T-helper 1 cell treated with Interleukin-12 subunit alpha and Interleukin-12 subunit beta and Interleukin-4 antibody, amounts not matched to agents 30 ng/mL and 1 ng/mL, for 36 hours (primary cell): ENCODE measurements around the gene CTXN1. TPM values are rescaled to one million over a fixed set of nuclear protein-coding genes. Genes with fewer than 3 reads are reported as not detected.
"Not testable (repeated sequence)": the region's sequence is repeated elsewhere in the genome, so short reads cannot be mapped to it uniquely, and the experiment has no call there.

Experiments used
- intact Hi-C: fragments of 100-400 bp; cut with micrococcal nuclease; formaldehyde crosslinking; loops from one replicate; pipeline ENCODE4 v1.15.1; 2024
- total RNA-seq: library from RNA; stranded (reverse); gene quantifications from 2 replicates; pipeline ENCODE4 v1.2.3, GENCODE V29; 2022

The CTXN1 gene
- total RNA-seq, 1 donor from 2014 or later: not detected

DNA sequence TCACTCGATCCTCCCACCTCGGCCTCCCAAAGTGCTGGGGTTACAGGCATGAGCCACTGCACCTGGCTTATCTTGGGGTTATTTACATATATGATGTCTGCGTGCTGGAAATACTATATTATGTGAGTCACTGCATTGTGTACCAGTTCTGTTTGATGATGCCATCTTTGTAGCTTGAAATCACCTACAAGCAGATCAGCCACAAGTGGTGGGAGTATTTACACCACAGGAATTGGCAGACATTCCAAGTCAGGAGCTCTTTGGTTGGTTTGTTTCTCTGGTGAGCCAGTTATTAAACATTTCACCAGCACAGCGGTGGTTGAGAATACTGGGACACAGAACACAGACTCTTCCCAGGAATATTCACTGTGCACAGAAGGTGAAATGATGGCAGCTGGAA, 22.0 kb upstream of the CTXN1 start:
- intact Hi-C loops: no loop called here

- intact Hi-C loops: loop anchor here (1.0 to 5.0 kb wide), 5 partner anchors 58 to 323 kb away; partner anchors contain the start of gene TRAPPC5
Observed at GRCh38 chr19:7944177-7944761, 18.3 kb upstream of the CTXN1 start.

DNA sequence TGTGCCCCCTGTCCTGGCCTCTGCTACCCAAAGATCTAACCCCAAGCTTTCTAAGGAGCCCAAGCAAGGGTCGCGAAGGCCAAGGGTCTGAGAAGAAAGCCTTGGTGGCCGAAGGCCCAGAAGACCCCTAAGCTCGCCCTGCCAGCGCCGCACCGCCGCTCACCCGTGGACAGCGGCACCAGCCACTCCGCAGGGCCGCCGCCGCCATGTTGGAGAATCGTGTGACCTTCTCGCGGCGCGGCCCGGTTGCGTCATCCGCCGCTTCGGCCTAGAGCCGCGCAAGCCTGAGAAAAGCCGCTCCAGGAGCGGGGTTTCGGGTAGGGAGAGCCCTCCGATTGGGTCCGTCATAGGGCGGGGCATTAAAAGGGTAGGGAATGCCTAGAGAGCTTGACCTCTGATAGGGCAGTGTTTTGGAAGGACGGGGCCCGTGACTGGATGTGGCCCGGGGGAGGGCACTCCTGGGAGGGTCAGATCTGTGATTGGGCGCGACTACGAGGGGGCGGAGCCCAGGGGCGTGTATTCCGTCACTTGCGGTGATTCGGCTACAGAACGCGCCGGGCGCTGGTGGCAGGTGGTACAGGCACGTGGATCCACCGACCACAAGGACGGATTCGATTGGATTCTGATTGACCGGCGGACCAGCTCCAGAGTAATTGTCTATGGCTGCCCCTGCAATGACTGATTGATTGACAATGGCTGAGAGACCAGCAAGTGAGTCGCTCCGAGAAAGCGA, 17.7 kb upstream of the CTXN1 start, which contains the start of gene TIMM44:
Gene TIMM44 (minus strand): TSS at position 223 of the 733 bp plus-strand sequence. CDS start 15 bp downstream, at position 208.
- intact Hi-C loops: loop anchor here (1.0 to 5.0 kb wide), 14 partner anchors 14 to 447 kb away; partner anchors contain the start of genes MAP2K7, PET100, RAB11B and SNAPC2

DNA sequence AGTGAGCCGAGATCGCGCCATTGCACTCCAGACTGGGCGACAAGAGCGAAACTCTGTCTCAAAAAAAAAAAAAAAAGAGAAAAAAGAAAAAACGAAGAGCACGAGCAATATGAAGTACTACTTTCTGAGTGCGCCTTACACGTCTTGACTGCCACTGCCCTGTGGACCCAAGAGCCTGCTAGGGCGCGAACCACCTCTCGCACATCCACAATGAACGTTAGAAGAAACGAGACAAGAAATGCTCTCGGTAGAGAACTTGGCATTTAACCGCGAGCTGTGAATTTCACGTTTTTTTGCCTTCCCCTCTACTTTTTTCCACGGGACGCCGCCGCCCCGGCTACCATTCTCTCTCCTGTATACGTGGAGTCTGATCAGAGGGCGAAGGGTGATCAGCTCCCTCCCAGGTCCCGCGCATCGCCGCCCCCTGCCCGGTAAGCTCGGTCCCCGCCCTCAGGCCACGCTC, 17.1 kb upstream of the CTXN1 start:
- intact Hi-C loops: loop anchor here (1.0 to 5.0 kb wide), 11 partner anchors 14 to 447 kb away; partner anchors contain the start of genes MAP2K7, PET100, RAB11B and SNAPC2

GRCh38 chr19:7941895-7942596, 16.1 kb upstream of the CTXN1 start:
- intact Hi-C loops: loop anchor here (5.0 kb wide), 2 partner anchors 260 to 325 kb away; partner anchors contain the start of gene TRAPPC5

DNA sequence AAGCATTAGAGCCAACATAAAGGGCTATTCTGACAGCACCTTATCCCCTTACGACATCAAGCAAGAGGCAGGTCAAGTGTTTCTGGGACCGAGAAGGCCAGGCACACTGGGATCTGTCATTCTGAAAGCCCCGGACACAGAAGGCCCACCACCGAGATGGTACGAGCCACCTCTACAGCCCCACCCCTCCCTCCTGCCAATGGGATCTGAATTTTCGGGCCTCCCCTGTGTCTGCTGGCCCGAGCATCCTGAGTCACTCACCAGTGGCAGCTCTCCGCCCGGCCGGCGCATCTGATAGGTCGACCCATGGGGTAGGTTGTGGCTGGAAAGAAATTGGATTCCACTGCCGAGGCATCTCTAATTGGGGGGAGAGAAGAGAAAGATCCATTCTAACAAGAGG, 14.9 kb upstream of the CTXN1 start:
- intact Hi-C loops: loop anchor here (5.0 kb wide), 2 partner anchors 259 to 326 kb away; partner anchors contain the start of gene TRAPPC5

GRCh38 chr19:7934766-7935165, 8.8 kb upstream of the CTXN1 start:
- intact Hi-C loops: no loop called here

DNA sequence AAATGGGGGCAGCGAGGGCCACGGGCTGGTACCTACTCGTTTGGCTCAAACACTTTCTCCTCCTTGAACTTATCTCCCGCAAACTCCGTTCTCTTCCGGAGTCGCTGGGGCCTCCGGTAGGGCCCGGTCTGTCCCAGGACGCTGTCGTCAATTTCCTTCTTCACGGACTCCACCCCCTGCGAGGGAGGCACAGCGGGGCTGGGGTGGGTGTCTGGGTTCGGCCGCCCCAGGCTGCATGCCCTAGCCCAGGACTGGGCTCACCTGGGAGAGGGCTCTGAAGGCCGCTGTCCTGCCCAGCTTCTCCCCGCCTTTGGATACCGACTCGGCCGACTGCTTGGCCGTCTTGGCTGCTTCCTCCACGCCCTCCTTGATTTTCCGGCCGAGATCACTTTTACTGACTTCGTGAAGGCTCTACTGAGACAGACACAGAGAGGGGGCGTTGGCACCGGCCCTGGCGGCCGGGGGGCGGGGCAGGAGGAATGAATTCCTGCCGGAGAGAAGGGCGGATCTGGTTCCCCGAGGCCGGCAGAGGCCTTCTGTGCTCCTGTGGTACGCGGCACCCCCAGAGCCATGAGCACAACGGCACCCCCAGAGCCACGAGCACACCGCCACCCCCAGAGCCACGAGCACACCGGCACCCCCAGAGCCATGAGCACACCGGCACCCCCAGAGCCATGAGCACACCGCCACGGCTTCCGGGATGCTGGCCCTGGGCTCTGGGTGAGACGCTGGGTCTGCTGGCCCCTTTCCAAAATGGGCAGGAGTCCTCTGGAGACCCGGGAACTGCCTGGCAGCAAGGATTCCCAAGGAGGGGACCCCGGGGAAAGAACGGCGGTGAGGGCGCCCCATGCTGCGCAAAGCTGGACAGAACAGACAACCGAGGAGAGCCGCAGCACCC, 8.1 kb upstream of the CTXN1 start:
- intact Hi-C loops: no loop called here

DNA sequence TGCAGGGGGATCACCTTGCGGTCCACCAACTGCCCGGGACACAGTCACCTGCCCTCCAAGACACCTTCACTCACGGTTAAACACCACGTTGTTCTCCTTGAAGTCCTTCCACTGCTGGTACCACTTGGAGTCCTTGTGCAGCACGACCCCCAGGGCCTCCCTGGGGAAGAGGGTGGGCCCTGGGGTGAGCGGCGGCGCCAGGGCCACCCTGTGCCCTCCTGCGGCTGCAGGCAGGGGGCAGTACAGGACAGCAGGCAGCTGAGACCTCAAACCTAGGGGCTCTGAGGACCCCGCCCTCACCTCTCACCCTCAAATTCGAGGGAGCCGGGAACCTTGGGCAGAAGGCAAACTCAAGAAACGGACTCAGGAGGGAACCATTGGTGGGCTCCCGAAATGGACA, 7.5 kb upstream of the CTXN1 start:
- intact Hi-C loops: no loop called here

DNA sequence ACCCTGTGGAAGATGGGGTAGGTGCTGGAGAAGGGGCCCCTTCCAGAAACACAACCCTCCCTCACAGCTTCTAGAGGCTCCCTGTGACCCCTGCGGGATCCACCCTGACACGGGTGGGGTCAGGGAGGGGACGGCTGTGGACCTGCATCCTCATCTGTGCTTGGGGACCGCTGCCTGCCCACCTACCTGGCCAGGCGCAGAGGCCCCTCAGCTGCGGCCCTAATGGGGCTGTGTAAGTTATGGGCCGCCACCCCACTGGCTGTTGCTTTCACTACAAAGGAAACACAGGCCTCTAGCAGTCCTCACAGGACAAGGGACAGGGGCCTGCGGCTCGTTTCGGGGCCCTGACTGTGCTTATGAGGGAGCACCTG, 7.0 kb upstream of the CTXN1 start:
- intact Hi-C loops: no loop called here

DNA sequence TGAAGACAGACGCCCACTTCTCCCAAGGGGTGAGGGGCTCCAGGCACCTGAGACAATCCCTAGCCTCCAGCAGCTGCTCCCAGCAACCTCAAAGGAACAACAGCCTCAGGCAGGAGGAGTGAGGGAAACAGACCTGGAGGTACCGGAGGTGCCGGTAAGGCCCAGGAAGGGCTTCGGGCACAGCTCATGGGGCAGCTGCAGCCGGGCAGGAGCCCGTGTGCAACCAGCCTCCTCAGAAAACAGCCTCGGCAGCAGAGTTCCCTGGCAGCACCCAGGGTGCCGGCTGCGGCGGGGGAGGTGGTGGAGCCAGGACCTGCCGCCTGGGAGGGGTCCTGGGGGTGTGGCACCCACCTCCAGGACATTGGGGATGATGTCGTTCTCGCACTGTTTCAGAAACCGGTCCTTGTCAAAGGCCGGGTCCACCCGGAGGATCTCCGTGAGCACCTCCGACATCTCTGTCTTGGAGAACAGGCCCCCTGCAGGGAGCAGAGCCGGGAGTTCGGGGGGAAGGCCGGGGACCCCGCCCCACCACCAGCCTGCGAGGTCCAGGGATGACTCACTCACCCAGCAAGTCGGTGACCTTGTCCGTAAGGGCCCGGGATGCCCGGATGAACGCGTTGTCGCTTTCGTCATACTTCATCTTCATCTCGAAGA, 6.5 kb upstream of the CTXN1 start:
- intact Hi-C loops: no loop called here

- intact Hi-C loops: no loop called here
Observed at GRCh38 chr19:7931221-7932061, 5.5 kb upstream of the CTXN1 start.

DNA sequence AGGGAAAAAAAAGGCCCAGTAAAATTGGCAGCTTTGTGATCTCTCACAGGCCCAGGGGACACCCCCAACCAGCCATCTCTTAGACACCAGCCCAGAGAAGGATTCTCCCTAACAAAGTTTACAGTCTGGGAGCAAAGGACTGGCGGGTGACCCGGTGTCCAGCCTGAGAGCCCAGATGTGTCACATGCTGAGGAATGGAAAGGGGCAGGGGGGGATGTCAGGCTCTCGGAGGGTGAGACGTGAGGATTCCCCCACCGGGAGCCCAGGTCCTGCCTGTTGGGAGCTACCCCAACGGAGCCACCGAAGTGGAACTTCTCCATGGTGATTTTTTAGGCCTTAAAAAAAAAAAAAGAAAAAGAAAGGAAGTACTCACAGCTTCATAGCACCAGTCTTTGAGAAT, 4.8 kb upstream of the CTXN1 start:
- intact Hi-C loops: no loop called here

DNA sequence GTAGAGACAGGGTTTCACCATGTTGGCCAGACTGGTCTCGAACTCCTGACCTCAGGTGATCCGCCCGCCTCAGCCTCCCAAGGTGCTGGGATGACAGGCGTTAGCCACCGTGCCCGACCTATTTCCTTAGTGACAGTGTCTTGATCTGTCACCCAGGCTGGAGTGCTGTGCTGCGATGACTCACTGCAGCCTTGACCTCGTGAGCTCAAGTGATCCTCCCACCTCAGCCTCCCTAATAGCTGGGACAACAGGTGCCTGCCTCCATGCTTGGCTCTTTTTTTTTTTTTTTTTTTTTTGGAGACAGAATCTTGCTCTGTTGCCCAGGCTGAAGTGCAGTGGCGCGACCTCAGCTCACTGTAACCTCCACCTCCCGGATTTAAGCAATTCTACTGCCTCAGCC, 4.1 kb upstream of the CTXN1 start:
- intact Hi-C loops: not testable (repeated sequence)

- intact Hi-C loops: loop anchor here (1.0 to 10.0 kb wide), 3 partner anchors 14 to 586 kb away; partner anchors contain the start of genes NDUFA7, RPS28, TIMM44 and ZNF414
Observed at GRCh38 chr19:7928741-7929701, 3.1 kb upstream of the CTXN1 start.

DNA sequence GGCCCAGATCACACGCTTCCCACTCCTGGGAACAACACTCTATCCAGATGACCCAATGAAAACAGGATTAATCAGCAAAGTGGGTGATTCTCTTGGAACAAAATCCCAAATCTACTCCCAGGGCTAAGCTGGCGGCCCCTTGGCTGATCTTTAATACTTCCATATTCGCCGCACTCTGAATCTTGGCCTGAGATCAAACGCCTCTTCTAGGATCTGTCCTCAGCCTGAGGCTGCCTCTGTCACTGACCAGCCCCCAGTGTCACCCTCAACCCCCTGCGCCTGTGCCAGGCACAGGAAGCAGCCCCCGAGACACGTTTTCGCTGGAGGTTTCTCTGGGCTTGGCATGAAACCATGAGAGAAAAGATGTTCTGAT, 2.4 kb upstream of the CTXN1 start:
- intact Hi-C loops: loop anchor here (10.0 kb wide), 2 partner anchors 396 to 586 kb away; partner anchors contain the start of genes NDUFA7, RPS28 and ZNF414

DNA sequence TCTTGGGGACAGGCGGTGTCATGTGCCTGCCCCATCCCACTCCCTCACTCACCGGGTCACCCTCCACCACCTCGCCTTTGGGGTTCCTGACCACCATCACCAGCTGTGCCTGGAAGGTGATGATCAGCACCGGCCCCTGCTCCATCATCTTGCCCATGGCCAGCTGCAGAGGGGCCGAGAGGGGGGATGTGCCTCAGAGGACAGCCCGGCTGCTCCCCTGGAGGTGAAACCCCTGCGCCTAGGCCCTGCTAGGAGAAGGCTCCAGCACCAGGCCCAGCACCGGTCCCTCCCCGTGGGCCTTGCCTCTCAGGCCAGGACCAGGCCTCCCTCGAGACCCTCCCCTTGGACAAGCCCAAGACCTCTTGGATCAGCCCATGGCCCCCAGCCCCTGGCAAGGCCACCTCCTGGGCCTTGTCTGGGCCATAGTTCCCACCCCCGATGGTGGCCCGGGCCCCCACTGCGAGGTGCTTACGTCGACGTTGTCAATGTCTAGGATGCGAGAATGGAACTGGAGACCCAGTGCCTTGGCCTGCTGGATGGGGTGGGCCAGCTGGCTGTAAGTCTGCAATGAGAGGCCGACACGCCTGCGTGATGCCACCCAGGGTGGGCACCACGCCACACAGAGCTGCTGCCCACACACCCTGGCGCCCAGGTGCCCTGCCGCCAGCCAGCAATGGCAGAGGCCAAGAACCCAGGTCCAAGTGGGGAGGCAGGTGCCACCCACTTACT, 1.8 kb upstream of the CTXN1 start:
- intact Hi-C loops: loop anchor here (10.0 kb wide), 2 partner anchors 397 to 587 kb away; partner anchors contain the start of genes NDUFA7, RPS28 and ZNF414
